HG02678 (cell line): ENCODE data around the gene DCLK3.

Source experiments
- ATAC-seq: cut with Tn5 transposase; IDR thresholded peaks from one replicate; pipeline ENCODE4 v1.9.1; 2021; ENCODE audit warnings: mild to moderate bottlenecking, moderate library complexity; ENCODE audit not compliant: unreplicated experiment

Gene DCLK3

GRCh38 chr3:36709826-36710365 lies 54.5 kb downstream of the DCLK3 start:
- no peak for ATAC-seq

- ATAC-seq = no peak
Measured at GRCh38 chr3:36709281-36709680, 55.1 kb downstream of the DCLK3 start.

DNA sequence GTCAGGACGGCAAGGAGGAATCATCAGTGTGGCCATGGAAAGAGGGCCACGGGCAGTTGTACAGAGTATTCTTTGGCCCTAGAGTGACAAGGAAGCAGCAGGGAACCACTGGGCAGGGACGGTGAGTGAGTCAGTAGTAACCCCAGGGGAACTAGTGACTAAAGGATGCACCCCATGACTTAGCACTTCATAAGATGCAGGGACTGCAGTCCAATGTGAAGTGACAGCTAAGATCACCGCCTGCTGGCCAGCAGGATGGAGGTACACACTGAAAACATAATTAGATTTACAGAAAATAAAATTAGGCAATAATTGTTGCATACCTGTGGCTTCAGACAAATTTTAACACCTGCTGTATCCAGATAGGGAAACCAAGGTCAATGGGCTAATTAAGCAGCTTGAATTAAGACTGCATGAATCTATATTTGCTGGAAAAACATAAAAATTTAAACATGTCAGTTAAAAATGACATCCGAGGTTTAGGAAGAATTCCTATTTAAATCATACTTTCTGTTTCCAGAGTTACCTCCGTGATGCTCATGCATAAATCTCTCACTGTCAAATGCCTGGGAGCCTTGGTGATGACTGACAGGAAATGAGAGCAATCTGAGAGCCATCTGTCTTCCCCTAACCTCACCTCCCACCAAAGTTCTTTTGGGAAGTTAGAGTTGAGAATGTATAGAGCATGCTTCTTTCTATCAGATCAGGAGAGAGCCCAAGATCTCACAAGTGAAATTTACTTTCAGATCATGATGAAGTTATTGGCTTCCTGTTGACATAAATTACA lies 56.5 kb downstream of the DCLK3 start:
- ATAC-seq = no peak

- no peak for ATAC-seq
Measured at GRCh38 chr3:36705015-36705414, 59.3 kb downstream of the DCLK3 start.

GRCh38 chr3:36704280-36704679 lies 60.1 kb downstream of the DCLK3 start:
- ATAC-seq = no peak

GRCh38 chr3:36701249-36701572 lies 63.1 kb downstream of the DCLK3 start:
- no peak for ATAC-seq

GRCh38 chr3:36700537-36701248 lies 63.7 kb downstream of the DCLK3 start:
- ATAC-seq = peak; percentile 86

- ATAC-seq = no peak
Measured at GRCh38 chr3:36698314-36698713, 66.0 kb downstream of the DCLK3 start.

DNA sequence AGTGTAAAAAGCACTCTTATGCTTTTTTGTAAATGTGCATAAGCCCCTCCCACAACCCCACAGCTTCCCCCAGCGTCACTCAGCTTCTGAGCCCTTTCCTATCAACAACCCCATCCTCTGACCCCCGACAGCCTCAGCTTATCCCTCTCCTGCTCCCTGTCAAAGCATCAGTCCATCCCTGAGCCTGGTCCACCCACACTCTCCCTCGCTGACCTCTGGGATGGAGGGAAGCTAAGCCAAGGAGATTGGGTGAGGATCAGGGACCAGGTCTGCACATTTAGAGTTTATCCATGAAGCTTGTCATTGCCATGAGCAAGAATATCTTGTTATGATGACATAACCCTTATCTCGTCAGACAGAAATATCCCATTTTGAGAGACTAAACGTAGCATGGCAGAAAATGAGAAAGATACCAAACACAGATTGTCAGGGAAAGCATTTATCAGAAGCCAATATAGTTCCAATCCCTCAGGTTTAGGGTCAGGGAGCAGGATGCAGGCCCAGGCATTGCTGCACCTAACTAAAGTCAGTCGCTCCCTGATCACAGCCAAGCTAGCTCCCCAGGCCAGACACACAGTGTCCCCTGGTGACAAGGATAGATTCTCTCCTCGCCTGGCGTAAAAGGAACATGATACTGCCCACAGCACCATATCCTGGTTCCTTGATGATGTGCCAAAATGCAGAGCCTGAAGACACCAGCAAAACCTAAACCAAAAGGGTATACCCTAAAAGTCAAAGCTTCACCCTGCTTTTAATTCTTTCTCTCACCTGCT lies 66.9 kb downstream of the DCLK3 start:
- no peak for ATAC-seq

GRCh38 chr3:36696799-36697198 lies 67.6 kb downstream of the DCLK3 start:
- ATAC-seq = no peak

DNA sequence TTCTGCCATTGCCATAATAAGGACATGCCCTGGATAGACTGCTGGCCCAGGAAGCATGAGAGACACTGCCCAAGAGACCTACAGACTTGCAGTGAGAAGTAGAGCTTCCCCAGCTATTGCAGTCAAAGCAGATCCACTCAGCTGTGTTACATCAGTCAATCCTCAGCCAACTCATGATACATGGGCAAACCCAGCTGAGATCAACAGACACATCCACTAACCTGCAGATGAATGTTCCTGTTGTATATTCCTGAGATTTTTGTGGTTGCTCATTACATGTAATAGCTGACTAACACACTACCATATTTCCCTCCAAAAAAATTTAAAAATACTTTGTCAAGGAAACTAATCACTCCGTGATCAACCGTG lies 68.6 kb downstream of the DCLK3 start:
- ATAC-seq = no peak

DNA sequence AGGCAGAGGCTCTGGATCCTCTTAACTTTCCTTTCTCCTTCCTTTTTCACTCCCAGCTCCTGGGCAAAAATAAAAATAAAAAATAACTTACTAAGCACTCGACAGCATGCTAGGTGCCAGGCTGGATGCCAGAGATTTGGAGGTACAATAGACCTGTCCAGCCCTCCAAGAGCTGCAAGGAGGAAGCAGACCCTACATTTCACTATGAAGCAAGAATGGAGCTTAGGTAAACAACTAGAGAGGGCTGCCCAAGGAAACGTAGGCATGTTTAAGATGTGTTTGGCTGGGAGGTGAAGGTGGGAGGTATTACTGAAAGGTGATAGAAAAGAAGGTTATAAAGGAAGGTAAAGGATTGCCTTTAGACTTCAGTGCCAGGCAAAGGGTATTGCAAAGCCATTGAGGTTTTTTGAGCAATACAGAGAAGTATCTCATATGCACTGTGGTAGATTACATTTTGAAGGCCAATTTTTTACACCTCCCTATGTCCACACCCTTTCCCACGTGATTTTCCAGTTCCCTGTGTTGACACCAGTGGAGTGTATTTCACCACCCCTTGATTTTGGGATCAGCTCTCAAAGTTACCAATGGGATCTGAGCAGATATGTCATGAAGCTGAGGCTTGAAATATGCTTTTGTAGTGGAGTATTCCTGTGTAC lies 69.1 kb downstream of the DCLK3 start:
- ATAC-seq = no peak

- peak; percentile 68 for ATAC-seq
Measured at GRCh38 chr3:36693670-36694069, 70.7 kb downstream of the DCLK3 start.

- no peak for ATAC-seq
Measured at GRCh38 chr3:36689560-36689959, 74.8 kb downstream of the DCLK3 start.

GRCh38 chr3:36688815-36689214 lies 75.5 kb downstream of the DCLK3 start:
- ATAC-seq = no peak

DNA sequence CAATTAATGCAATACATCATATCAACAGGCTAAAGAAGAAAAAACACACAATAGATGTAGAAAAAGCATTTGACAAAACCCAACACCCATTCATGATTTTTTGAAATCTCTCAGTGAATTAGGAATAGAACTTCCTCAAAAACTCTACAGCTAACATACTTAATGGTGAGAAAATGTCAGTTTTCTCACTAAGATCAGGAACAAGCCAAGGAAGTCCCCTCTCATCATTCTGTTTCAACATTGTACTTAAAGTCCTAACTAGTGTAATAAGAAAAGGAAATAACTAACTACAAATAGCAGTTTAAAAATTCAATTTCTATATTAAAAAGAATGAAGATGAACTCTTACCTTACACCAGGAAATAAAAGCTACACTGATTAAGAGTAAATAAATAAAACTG lies 77.8 kb downstream of the DCLK3 start:
- no peak for ATAC-seq

GRCh38 chr3:36681867-36682266 lies 82.5 kb downstream of the DCLK3 start:
- no peak for ATAC-seq

- no peak for ATAC-seq
Measured at GRCh38 chr3:36680952-36681351, 83.4 kb downstream of the DCLK3 start.

GRCh38 chr3:36679384-36680200 lies 84.8 kb downstream of the DCLK3 start:
- no peak for ATAC-seq
